Gastroesophageal sphincter (tissue), 4 donors: Measurements from ENCODE around the gene PLCH1. TPM values are rescaled to one million over a fixed set of nuclear protein-coding genes. Genes with fewer than 3 reads are reported as not detected.
"Not testable (repeated sequence)": the region's sequence is repeated elsewhere in the genome, so short reads cannot be mapped to it uniquely, and the experiment has no call there.

Experiments
- ATAC-seq: fragments of 150-250 bp; one replicate; pipeline ENCODE4 v1.9.1; 2016; ENCODE audit warnings: mild to moderate bottlenecking, moderate library complexity
- H3K27ac ChIP-seq, 4 donors: fragments of 200-600 bp; sonication (generic) in 3 of 4; 1 replicate in 3 of 4; 2 replicates in 1 of 4; pipeline ENCODE4 v1.5.1; 2016 to 2019
- H3K27me3 ChIP-seq: fragments of 200-600 bp; sonication (generic); one replicate; pipeline ENCODE4 v1.5.1; 2019
- H3K36me3 ChIP-seq, 2 donors: fragments of 200-600 bp; sonication (generic); one replicate each; pipeline ENCODE4 v1.5.1; 2019; ENCODE audit warnings: control low read depth in 1 of 2
- H3K4me1 ChIP-seq, 3 donors: fragments of 200-600 bp; sonication (generic); 1 replicate in 2 of 3; 2 replicates in 1 of 3; pipeline ENCODE4 v1.5.1; 2016 to 2019; ENCODE audit warnings: control low read depth in 2 of 3
- H3K4me3 ChIP-seq, 2 donors: fragments of 200-600 bp; sonication (generic); one replicate each; pipeline ENCODE4 v1.5.1; 2019; ENCODE audit warnings: mild to moderate bottlenecking in 1 of 2, moderate library complexity in 1 of 2
- H3K9me3 ChIP-seq, 3 donors: fragments of 200-600 bp; sonication (generic); one replicate each; pipeline ENCODE4 v1.5.1; 2017 to 2019; ENCODE audit warnings: control low read depth in 2 of 3
- EP300 ChIP-seq: sonication (generic); formaldehyde crosslinking; IDR thresholded peaks from one replicate; pipeline ENCODE4 v1.6.1; 2017; ENCODE audit warnings: antibody characterized with exemption, mild to moderate bottlenecking
- POLR2A ChIP-seq, 2 donors: fragments of 450-650 bp; IDR thresholded peaks; one replicate each; pipeline ENCODE4 v1.6.1; 2017; ENCODE audit warnings: antibody characterized with exemption in 2 of 2, mild to moderate bottlenecking in 2 of 2, moderate library complexity in 1 of 2
- POLR2AphosphoS5 ChIP-seq: sonication (generic); formaldehyde crosslinking; IDR thresholded peaks from one replicate; pipeline ENCODE4 v1.6.1; 2017; ENCODE audit warnings: antibody characterized with exemption
- WGBS, 2 donors: methylation state at CpG; one replicate each; pipeline ENCODE4 v1.1.5; 2018; ENCODE audit warnings: low coverage in 1 of 2; 5-methylcytosine and 5-hydroxymethylcytosine counted together
- total RNA-seq, 4 donors: library from RNA; depleted of rRNA; stranded (reverse); fragments of >200 nt; gene quantifications; one replicate each; pipeline ENCODE4 v1.1.0, GENCODE V29; 2016
- TF ChIP-seq, protein P1 (sequence below), 4 experiments: fragments of 200-600 bp in 2 of 4; fragments of 450-650 bp in 2 of 4; sonication (generic) in 1 of 4; IDR thresholded peaks; one replicate each; pipeline ENCODE4 v1.5.1; 2017 to 2019; ENCODE audit warnings: antibody characterized with exemption in 4 of 4, mild to moderate bottlenecking in 2 of 4, moderate library complexity in 2 of 4

Gene PLCH1
- total RNA-seq, 4 donors from 2014 or later = 0.16 to 0.40 (median 0.35) TPM

- WGBS, 2 donors = 25 to 41% methylated on average over 1 of the region's 1 CpG
- no peak for ATAC-seq
- Histone ChIP-seq H3K27ac (no peak overlapping the region), H3K36me3 (no peaks in the 10 kb centered on the region), H3K4me1 (peaks cover 0 to 15% (median 0%) of the 10 kb centered on the region in 3 donors), H3K27me3 (no peaks in the 10 kb centered on the region), H3K9me3 (no peaks in the 10 kb centered on the region), H3K4me3 (no peak overlapping the region)
- TF ChIP-seq, protein P1, sequence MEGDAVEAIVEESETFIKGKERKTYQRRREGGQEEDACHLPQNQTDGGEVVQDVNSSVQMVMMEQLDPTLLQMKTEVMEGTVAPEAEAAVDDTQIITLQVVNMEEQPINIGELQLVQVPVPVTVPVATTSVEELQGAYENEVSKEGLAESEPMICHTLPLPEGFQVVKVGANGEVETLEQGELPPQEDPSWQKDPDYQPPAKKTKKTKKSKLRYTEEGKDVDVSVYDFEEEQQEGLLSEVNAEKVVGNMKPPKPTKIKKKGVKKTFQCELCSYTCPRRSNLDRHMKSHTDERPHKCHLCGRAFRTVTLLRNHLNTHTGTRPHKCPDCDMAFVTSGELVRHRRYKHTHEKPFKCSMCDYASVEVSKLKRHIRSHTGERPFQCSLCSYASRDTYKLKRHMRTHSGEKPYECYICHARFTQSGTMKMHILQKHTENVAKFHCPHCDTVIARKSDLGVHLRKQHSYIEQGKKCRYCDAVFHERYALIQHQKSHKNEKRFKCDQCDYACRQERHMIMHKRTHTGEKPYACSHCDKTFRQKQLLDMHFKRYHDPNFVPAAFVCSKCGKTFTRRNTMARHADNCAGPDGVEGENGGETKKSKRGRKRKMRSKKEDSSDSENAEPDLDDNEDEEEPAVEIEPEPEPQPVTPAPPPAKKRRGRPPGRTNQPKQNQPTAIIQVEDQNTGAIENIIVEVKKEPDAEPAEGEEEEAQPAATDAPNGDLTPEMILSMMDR (IDR thresholded peaks at IDR 0.05) = no peak
- TF ChIP-seq POLR2AphosphoS5 (no peak), EP300 (no peak), POLR2A (IDR thresholded peaks at IDR 0.05) (no peak)
These were observed 102.9 kb downstream of the PLCH1 start for GRCh38 chr3:155641956-155642355.

DNA sequence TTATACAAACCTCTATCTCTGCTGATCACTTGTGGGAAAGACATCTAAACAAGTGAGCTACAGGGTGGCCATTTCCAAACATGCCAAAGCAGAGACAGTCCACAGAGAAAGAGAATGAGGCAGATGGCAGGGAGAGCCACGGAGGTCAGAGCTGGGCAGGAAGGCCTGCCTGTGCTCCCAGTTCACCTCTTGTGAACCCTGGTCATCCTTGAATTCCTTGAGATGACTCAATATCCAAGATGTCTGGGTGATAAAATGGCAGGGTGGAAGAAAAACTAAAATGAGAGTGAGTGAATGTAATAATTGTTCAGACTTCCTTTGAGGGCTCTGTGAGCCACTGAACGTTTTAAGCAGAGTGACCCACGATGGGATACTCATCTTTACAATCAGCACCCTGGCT lies 104.8 kb downstream of the PLCH1 start:
- TF ChIP-seq POLR2AphosphoS5 (no peak), POLR2A (IDR thresholded peaks at IDR 0.05) (no peak), EP300 (no peak)
- TF ChIP-seq, protein P1 (IDR thresholded peaks at IDR 0.05) = no peak
- H3K9me3 ChIP-seq = no peaks in the 10 kb centered on the region
- no peaks in the 10 kb centered on the region for H3K27me3 ChIP-seq
- 64 to 81% methylated on average over 3 of the region's 3 CpGs for WGBS, 2 donors
- no peak overlapping the region for H3K4me3 ChIP-seq
- no peak overlapping the region for H3K27ac ChIP-seq
- ATAC-seq = no peak
- H3K4me1 ChIP-seq = peaks cover 0 to 15% (median 0%) of the 10 kb centered on the region in 3 donors
- H3K36me3 ChIP-seq = no peaks in the 10 kb centered on the region

GRCh38 chr3:155639462-155640055 lies 105.3 kb downstream of the PLCH1 start:
- no peak for TF ChIP-seq EP300
- TF ChIP-seq, protein P1 (IDR thresholded peaks at IDR 0.05) = no peak
- Histone ChIP-seq H3K4me3 (no peak overlapping the region), H3K36me3 (no peaks in the 10 kb centered on the region), H3K4me1 (peaks cover 0 to 15% (median 0%) of the 10 kb centered on the region in 3 donors), H3K9me3 (no peaks in the 10 kb centered on the region), H3K27me3 (no peaks in the 10 kb centered on the region), H3K27ac (no peak overlapping the region)
- no peak for ATAC-seq
- 87 to 96% methylated on average over 3 to 4 of the region's 4 CpGs for WGBS, 2 donors

DNA sequence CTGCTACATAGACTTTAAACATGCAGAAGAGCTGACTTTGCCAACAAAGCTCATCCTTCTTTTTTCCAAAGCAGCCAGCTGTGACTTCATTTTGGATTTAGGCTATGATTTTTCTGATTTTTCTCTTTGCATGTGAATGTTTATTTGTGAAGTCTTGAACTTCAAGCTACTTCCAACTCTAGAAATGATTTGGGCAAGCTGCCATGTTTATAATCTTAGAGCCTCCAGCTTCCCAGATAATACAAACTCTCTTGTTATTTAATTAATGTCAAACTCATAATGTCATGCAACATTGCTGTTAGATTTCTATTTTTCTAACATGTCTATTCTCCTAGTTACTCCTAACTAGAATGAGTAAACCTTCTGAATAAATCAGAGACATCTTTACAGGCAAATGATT lies 106.4 kb downstream of the PLCH1 start:
- not testable (repeated sequence) for ATAC-seq, H3K4me3 ChIP-seq, H3K27ac ChIP-seq, H3K9me3 ChIP-seq, H3K27me3 ChIP-seq, H3K36me3 ChIP-seq
- peaks cover 0 to 15% (median 0%) of the 10 kb centered on the region in 3 donors for H3K4me1 ChIP-seq

DNA sequence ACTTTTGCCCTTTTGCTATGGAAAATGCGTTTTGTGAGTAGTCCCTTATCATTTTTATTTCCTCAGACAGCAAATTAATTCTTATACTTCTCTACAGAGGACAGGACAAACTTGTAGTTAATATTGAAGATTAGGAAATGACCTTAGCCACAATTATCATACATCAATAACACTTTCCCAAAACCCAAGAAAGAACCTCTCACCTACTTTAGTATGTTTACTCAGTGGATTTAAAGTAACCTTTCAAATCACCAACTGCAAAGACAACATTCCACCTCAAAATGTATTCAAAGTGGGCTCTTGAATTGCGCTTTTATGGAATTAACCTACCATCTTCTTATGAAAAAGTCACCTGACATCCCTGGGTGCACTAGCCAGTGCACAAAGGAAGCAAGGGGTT lies 107.3 kb downstream of the PLCH1 start:
- no peak for TF ChIP-seq EP300
- no peak for TF ChIP-seq POLR2A (IDR thresholded peaks at IDR 0.05)
- TF ChIP-seq POLR2AphosphoS5 = no peak
- TF ChIP-seq, protein P1 (IDR thresholded peaks at IDR 0.05) = no peak
- ATAC-seq = no peak
- peaks cover 0 to 15% (median 0%) of the 10 kb centered on the region in 3 donors for H3K4me1 ChIP-seq
- H3K36me3 ChIP-seq = no peaks in the 10 kb centered on the region
- no peak overlapping the region for H3K4me3 ChIP-seq
- no peaks in the 10 kb centered on the region for H3K9me3 ChIP-seq
- no peak overlapping the region for H3K27ac ChIP-seq
- no peaks in the 10 kb centered on the region for H3K27me3 ChIP-seq
- 85 to 100% methylated on average over 2 of the region's 2 CpGs for WGBS, 2 donors
